Aorta (tissue), 5 donors: ENCODE measurements around the gene ATP2B1. TPM values are rescaled to one million over a fixed set of nuclear protein-coding genes. Genes with fewer than 3 reads are reported as not detected.
A peak's percentile ranks its signal among the peaks of the same experiment; 100 is the strongest.
"Not testable (repeated sequence)": the region's sequence is repeated elsewhere in the genome, so short reads cannot be mapped to it uniquely, and the experiment has no call there.

Experiments used
- ATAC-seq: fragments of 200-7000 bp; cut with Tn5 transposase; one replicate; pipeline ENCODE4 v1.9.1; 2022; ENCODE audit warnings: moderate library complexity; ENCODE audit not compliant: low FRiP score
- DNase-seq, 2 donors: peaks; one replicate each; pipeline ENCODE4 v3.0.0-alpha.2; 2020
- H3K27ac ChIP-seq, 2 donors: one replicate each; pipeline ENCODE4 v1.5.1; 2013; ENCODE audit warnings: low read length in 2 of 2, mild to moderate bottlenecking in 2 of 2, moderate library complexity in 2 of 2, control low read depth in 1 of 2, inconsistent platforms in 1 of 2, low read depth in 1 of 2
- H3K27me3 ChIP-seq, 2 donors: one replicate each; pipeline ENCODE4 v1.6.1; 2013; ENCODE audit warnings: control low read depth in 1 of 2, low read length in 1 of 2, mild to moderate bottlenecking in 1 of 2, moderate library complexity in 1 of 2; ENCODE audit not compliant: insufficient read depth in 2 of 2, control insufficient read depth in 1 of 2
- H3K36me3 ChIP-seq, 2 donors: one replicate each; pipeline ENCODE4 v1.6.1; 2013; ENCODE audit warnings: control low read depth in 1 of 2, low read length in 1 of 2, mild to moderate bottlenecking in 1 of 2; ENCODE audit not compliant: insufficient read depth in 2 of 2, control insufficient read depth in 1 of 2
- H3K4me1 ChIP-seq, 2 donors: one replicate each; pipeline ENCODE4 v1.6.1; 2013; ENCODE audit warnings: low read length in 2 of 2, control low read depth in 1 of 2, mild to moderate bottlenecking in 1 of 2, moderate library complexity in 1 of 2; ENCODE audit not compliant: insufficient read depth in 2 of 2, control insufficient read depth in 1 of 2
- H3K4me3 ChIP-seq, 2 donors: one replicate each; pipeline ENCODE4 v1.5.1; 2013; ENCODE audit warnings: low read length in 2 of 2, control low read depth in 1 of 2, mild to moderate bottlenecking in 1 of 2
- H3K9me3 ChIP-seq: one replicate; pipeline ENCODE4 v1.6.1; 2013; ENCODE audit warnings: mild to moderate bottlenecking, low read length; ENCODE audit not compliant: control insufficient read depth
- WGBS, 2 donors: extraction: QIAGEN DNeasy Blood & Tissue Kit; methylation state at CpG; one replicate each; pipeline ENCODE4 v1.1.7; 2013; 5-methylcytosine and 5-hydroxymethylcytosine counted together
- intact Hi-C, 2 donors: fragments of 100-400 bp; cut with DNase I; formaldehyde crosslinking; loops; one replicate each; pipeline versions ENCODE4 v1.14.2 to v1.15.0; 2022
- long read RNA-seq, 2 donors: library from polyadenylated mRNA; unstranded; transcript quantifications; one replicate each; pipeline ENCODE4 v2.0.0, GENCODE V29; 2020 to 2021
- polyA plus RNA-seq, 2 donors: library from polyadenylated mRNA; stranded (reverse); fragments of 200-250 nt; gene quantifications; one replicate each; pipeline ENCODE4 v1.2.3, GENCODE V29; 2013
- total RNA-seq, 2 donors: library from RNA; stranded (reverse); fragmentation: NEBNext Ultra II Directional; extraction: Animal tissue kit (Norgen Biotek cat#: 25700); gene quantifications; one replicate each; pipeline ENCODE4 v1.2.1, GENCODE V29; 2021
- donor health status: healthy with polysubstance abuse.
- donor health status: Bipolar disorder and iron deficiency.
- donor health status: DM: no; HTN: no; CAD: no.
- donor health status: DM: no; HTN: no; CAD: no.
- donor health status: DM: yes; HTN: yes; CAD: no.

Gene ATP2B1
- total RNA-seq = 10 to 100 TPM; 26.8 to 44.8 TPM
- polyA plus RNA-seq = 1 to 10 TPM; 5.7 to 8.3 TPM
- long read RNA-seq, donor 1, partial matches to known transcripts = 63 of 78 reads
- long read RNA-seq, donor 1, other reads (novel, unspliced or antisense) = 15 of 78 reads
- long read RNA-seq, donor 2, full-length matches to known transcripts = 1 of 32 reads
- long read RNA-seq, donor 2, partial matches to known transcripts = 10 of 32 reads
- long read RNA-seq, donor 2, other reads (novel, unspliced or antisense) = 21 of 32 reads

DNA sequence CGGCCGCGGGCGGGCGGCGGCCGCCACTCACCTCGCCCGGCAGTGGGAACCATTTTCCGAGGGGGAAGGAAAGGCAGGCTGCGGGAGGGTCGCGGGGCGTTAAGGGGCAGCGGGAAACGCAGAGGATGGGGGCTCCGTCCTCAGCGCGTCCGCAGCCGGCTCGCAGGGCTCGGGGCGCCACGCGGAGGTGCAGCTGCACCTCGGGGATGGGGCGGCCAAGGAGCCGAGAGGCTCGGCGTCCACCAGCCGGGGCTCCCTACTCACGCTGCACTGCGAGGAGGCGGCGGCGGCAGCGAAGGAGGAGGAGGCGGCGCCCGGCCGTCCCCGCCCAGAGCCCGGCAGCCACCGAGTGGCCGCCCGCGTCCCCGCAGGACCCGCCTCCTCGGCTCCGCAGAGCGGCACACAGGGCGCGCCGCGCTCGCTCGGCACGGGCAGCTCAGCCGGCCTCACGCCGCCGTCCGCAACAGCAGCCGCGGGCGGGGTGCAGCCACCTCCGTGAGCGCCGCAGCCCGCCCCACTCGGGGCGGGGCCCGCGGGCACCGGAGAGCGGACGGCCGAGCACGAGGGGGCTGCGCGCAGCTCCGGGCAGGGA, at the start of gene ATP2B1:
Gene ATP2B1 (minus strand): TSS at position 274 of the 592 bp plus-strand sequence. CDS start 52,952 bp downstream, outside the sequence.
- H3K4me3 ChIP-seq = peak within 1 kb of the TSS; percentile 52 to 94
- no peaks in the 10 kb centered on the region for H3K27me3 ChIP-seq
- ATAC-seq = peak; percentile 88
- H3K27ac ChIP-seq = peak within 1 kb of the TSS; percentile 34 to 91
- H3K36me3 ChIP-seq = no peaks in the 10 kb centered on the region
- 0 to 1% methylated on average over 50 to 84 of the region's 84 CpGs for WGBS, 2 donors
- DNase-seq = peak; percentile 92 to 95
- H3K9me3 ChIP-seq = no peaks in the 10 kb centered on the region
- no peaks in the 10 kb centered on the region for H3K4me1 ChIP-seq
- intact Hi-C loops = loop anchor here in 1 of 2 donors (10.0 kb wide), 2 partner anchors 164 to 354 kb away; partner anchors contain the start of gene DUSP6

DNA sequence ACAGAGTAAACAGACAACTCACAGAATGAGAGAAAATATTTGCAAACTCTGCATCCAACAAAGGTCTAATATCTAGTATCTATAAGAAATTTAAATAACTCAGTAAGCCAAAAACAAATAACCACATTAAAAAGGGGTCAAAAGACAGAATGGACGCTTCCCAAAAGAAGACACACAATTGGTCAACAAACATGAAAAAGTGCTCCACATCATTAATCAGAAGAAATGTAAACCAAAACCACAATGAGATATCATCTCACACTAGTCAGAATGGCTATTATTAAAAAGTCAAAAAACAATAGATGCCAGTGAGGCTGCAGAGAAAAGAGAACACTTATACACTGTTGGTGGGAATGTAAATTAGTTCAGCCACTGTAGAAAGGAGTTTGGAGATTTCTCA, 49.3 kb upstream of the ATP2B1 start:
- H3K27me3 ChIP-seq, H3K27ac ChIP-seq, DNase-seq, H3K4me1 ChIP-seq, H3K36me3 ChIP-seq, ATAC-seq, H3K4me3 ChIP-seq, intact Hi-C loops, H3K9me3 ChIP-seq: not testable (repeated sequence)
- WGBS, 2 donors = 91 to 92% methylated on average over 1 of the region's 1 CpG

DNA sequence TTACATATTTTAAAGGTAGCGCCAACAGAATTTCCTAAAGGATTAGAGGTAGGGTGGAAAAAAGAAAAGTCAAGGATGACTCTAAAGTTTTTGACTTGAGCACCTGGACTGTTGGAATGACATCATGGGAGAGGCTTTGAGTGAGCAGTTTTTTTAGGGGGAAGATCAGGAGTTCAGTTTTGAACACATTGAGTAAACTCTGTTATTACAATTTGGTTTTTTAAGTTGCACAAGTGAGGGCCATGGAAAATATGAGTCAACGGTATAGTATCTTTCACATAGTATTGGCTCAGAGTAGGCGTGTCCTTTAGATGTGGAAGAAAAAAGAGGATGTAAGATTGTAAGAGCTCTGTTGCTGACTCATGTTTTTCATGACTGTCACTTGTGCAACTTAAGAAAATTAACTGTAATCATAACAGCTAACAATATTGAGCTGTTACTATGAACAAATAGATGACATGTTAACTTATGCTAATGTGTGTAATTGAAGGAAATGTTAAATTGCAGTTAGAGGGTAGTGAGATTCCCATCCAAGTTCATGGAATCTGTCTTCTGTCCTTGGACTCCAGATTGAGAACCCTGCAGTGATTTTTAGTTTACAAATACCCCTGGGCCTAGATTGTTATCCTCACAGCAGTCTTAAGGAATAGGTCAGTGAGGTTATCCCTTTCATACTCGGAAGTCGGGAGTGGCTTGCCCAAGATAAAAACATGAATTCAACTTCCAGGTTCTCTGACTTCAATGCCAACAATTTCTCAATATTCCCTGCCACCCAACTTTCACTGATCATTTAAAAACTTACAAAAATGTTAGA, 48.2 kb upstream of the ATP2B1 start:
- H3K4me3 ChIP-seq = no peak overlapping the region
- H3K27ac ChIP-seq = no peak overlapping the region
- DNase-seq (no peak), ATAC-seq (peak; percentile 72)
- no peaks in the 10 kb centered on the region for H3K27me3 ChIP-seq
- H3K4me1 ChIP-seq = no peaks in the 10 kb centered on the region
- intact Hi-C loops = no loop called here
- no peaks in the 10 kb centered on the region for H3K36me3 ChIP-seq
- WGBS, 2 donors = 66 to 81% methylated on average over 5 of the region's 5 CpGs
- no peaks in the 10 kb centered on the region for H3K9me3 ChIP-seq

DNA sequence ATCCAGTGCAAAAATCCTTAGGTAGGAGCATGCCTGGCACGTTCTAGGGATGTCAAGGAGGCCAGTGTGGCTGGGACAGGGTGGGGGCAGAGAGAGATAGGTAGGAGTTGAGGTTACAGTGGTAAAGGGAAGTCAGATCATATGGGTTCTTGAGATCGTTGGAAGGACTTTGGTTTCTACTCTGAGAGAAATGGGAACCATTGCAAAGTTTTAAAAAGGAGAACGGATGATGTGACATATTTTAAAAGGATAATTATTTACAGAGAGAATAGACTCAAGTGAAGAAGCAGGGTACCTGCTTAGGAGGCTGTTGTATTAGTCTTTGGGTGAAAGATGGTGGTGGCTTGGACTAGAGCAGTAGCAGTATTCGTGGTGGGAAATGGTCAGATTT, 47.6 kb upstream of the ATP2B1 start:
- WGBS, 2 donors = 84 to 87% methylated on average over 4 of the region's 4 CpGs

DNA sequence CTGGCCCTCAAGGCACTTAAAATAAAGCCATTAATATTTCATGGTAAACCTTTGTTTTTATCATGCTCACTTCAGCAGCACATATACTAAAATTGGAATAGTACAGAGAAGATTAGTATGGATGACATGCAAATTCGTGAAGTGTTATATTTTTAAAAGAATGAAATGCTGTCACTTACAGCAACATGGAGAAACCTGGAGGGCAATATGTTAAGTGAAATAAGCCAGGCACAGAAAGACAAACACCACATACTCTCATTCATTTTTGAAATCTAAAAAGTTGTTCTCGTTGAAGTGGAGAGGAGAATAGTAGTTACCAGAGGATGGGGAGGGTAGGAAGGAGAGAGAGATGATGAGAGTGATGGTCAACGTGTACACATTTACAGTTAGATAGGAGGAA, 45.4 kb upstream of the ATP2B1 start:
- Histone ChIP-seq H3K27ac (no peak overlapping the region), H3K9me3 (no peaks in the 10 kb centered on the region), H3K4me1 (no peaks in the 10 kb centered on the region), H3K4me3 (no peak overlapping the region), H3K27me3 (no peaks in the 10 kb centered on the region), H3K36me3 (no peaks in the 10 kb centered on the region)
- DNase-seq = no peak
- 48 to 51% methylated on average over 3 of the region's 3 CpGs for WGBS, 2 donors
- no peak for ATAC-seq
- intact Hi-C loops = no loop called here

More for the DNA sequence above, 47.6 kb upstream of the ATP2B1 start:
- ATAC-seq (peak; percentile 52), DNase-seq (no peak)
- Histone ChIP-seq H3K36me3 (no peaks in the 10 kb centered on the region), H3K27ac (no peak overlapping the region), H3K4me3 (no peak overlapping the region), H3K9me3 (no peaks in the 10 kb centered on the region), H3K27me3 (no peaks in the 10 kb centered on the region), H3K4me1 (no peaks in the 10 kb centered on the region)
- intact Hi-C loops = no loop called here

DNA sequence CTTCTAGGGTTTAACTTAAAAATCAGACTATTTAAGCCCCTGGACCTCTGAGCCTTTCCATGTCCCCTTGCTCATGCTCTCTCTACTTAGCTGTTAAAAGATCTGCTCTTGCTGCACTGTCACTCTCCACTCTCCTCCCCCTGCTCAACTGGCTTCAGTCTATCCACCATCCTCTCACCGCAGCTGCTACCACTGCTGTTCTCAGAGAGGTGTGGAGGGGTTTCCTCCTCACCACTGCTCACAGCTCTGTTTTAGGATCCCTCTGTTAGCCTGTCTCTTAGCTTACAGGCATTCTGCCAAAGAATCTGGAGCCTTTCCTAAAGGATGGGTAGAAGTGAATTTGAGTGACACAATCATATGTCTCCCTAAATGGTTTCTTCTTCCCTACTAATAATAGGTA, 43.7 kb upstream of the ATP2B1 start:
- 90 to 91% methylated on average over 1 of the region's 1 CpG for WGBS, 2 donors
- Histone ChIP-seq H3K4me1 (no peaks in the 10 kb centered on the region), H3K27me3 (no peaks in the 10 kb centered on the region), H3K4me3 (no peak overlapping the region), H3K9me3 (no peaks in the 10 kb centered on the region), H3K27ac (no peak overlapping the region), H3K36me3 (no peaks in the 10 kb centered on the region)
- intact Hi-C loops = no loop called here
- DNase-seq (no peak), ATAC-seq (no peak)

DNA sequence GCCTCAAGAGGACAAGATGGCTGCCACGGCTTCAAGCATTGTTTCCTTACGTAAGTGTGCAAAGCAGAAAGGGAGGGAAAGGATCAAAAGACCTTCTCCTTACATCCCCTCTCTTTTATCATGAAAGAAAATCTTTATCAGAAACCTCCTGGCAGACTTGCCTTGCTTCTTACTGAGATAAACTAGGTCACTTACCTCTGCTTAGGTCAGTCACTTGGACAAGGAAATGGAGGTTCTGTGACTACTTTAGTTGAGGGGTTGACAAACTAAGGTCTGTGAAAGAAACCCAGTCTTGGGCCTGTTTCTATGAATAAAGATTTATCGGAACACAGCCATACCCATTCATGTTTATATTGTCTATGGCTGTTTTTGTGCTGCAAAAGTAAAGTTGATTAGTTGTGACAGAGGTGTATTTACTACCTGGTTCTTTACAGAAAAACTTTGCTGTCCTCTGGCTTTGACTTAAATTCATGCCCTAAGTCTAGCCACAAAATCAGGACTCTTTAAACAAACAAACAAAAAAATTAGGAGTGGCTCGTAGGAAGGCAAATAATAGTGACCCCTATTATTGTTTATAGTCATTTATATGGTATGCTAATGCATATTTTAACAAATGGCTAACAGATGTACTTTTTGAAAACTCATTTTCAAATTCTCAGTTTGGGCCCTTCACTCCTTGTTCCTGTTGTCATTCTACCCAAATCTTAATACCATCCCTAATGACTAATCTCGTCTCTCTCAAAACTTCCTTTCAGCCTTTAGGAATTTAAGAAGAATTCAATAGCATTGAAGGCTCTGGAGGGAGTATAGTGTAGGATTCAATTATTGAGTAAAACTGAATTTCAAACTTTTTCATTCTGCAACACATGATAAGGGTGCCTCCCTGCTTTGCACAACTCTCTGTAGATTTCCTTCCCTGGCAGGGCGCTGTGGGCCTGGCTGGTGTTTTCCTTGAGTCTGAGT, 42.0 kb upstream of the ATP2B1 start:
- Histone ChIP-seq H3K9me3 (no peaks in the 10 kb centered on the region), H3K4me3 (no peak overlapping the region), H3K27me3 (no peaks in the 10 kb centered on the region), H3K36me3 (no peaks in the 10 kb centered on the region), H3K4me1 (no peaks in the 10 kb centered on the region), H3K27ac (no peak overlapping the region)
- no peak for ATAC-seq
- intact Hi-C loops = no loop called here
- DNase-seq = no peak
- WGBS, 2 donors = 76 to 77% methylated on average over 6 of the region's 6 CpGs

DNA sequence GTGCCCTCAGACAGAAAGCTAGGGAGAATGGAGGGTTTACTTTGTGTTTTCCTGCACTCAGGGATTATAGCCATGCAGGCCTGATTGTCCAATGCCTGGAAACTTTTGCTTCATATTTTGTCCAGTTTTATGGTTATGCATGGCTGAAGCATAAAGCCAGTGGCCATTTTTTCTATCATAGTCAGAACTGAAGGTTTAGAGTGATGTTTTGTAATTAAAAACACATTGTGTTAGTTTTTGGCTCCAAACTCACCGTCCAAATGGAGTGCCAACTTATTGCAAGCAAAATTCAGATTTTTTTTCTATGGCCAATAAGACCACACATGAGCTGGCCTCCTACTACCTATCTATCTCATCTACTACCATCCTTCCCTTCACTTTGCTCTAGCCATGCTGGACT, 40.2 kb upstream of the ATP2B1 start:
- Histone ChIP-seq H3K4me3 (no peak overlapping the region), H3K27ac (no peak overlapping the region), H3K36me3 (no peaks in the 10 kb centered on the region), H3K27me3 (no peaks in the 10 kb centered on the region), H3K4me1 (no peaks in the 10 kb centered on the region), H3K9me3 (no peaks in the 10 kb centered on the region)
- intact Hi-C loops = no loop called here
- DNase-seq (no peak), ATAC-seq (no peak)
- 58 to 78% methylated on average over 1 of the region's 1 CpG for whole genome bisulfite sequencing, 2 donors
